ENCODE results near the gene CASP8AP2.
"Not testable (repeated sequence)": the region's sequence is repeated elsewhere in the genome, so short reads cannot be mapped to it uniquely, and the experiment has no call there.

CASP8AP2 gene

DNA sequence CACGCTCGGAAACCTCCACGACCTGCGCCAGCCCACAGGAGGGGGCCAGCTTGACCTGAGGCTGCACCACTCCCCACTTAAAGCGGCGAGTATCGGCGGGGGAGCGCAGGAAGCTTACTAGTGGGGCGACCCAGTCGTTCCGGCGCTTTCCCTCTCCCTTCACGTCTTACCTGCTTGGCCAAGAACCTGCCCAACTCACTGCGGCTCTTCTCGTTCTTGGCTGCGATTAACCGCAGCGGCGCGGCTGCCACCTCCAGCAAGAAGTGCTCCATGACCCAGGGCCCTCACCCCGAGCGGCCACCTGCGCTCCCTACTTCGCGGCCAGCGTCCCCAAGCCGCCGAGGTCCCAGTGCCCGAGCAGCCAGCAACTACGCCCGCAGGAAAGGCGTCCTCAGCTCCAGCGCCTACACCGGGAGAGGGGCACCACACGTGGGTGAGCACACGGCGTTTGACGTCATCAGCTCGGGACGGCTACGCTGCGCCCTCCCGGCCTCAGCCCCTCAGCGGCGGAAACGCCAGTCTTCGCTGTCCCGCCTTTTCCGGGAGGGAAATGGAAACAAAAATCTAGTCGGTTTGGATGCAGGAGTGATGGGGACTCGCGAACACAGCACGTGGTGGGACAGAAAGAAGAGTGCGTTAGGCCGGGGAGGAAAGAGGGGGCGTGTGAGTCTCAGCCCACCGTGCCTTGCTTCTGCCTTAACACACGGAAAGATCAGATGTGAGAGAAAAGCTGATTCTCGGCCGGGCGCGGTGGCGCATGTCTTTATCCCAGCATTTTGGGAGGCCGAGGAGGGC, 10.1 kb upstream of the CASP8AP2 start, which contains the start of gene MDN1:
Gene MDN1, minus strand, starts transcription at position 459 of the 795 bp plus-strand sequence. Its CDS starts 187 bp downstream, at position 272.
- peak; percentile 74 to 82 for DNase-seq (ENCODE audit: low read depth in 2 of 2)

DNA sequence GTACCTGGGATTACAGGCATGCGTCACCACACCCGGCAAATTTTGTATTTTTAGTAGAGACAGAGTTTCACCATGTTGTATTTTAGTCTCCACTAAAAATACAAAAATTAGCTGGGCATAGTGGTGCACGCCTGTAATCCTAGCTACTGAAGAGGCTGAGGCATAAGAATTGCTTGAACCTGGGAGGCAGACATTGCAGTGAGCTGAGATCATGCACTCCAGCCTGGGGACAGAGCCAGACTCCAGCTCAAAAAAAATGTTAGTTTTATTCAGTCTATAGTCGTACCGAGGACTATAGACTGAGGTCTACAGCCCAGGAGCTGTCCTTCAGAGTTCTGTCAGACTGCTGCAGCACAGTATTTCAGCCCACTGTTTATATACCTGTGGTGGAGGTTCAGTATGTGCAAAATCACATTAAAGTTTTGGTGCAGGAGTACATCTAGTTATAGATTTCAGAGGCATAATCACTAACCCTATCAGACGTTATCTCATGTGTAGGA, 3.6 kb upstream of the CASP8AP2 start:
- no peak for DNase-seq (ENCODE audit: low read depth in 2 of 2)

DNA sequence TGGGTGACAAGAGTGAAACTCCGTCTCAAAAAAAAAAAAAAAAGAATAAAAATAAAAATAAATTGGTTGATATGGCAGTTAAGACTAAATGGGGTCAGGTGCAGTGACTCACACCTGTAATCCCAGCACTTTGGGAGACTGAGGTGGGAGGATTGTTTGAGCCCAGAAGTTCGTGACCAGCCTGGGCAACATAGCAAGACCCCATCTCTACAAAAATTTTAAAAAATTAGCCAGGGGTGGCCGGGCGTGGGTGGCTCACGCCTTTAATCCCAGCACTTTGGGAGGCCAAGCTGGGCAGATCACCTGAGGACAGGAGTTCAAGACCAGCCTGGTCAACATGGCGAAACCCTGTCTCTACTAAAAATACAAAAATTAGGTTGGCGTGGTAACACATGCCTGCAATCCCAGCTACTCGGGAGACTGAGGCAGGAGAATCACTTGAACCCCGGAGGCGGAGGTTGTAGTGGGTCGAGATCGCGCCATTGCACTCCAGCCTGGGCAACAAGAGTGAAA, 1.1 kb upstream of the CASP8AP2 start:
- not testable (repeated sequence) for DNase-seq (ENCODE audit: low read depth in 2 of 2)

DNA sequence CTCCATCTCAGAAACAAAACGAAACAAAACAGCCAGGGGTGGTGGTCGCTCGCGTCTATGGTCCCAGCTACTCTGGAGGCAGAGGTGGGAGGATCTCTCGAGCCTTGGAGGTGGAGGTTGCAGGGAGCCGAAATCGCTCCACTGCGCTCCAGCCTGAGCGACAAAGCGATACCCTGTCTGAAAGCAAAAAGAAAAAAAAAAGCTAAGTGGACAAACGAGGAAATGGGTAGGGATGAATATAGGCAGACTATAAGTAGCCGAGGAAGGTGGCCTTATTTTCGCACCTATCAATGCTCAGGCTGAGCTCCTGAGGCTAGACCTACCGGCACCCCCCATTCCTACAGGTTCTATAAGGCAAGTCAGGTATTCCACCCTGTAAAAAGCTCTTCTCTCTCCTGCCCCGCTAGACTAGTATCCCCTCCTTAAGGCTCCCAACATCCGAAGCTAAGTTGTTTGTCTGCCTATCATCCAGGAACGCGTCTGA, 650 bp upstream of the CASP8AP2 start:
- DNase-seq (ENCODE audit: low read depth in 2 of 2), result no peak

DNA sequence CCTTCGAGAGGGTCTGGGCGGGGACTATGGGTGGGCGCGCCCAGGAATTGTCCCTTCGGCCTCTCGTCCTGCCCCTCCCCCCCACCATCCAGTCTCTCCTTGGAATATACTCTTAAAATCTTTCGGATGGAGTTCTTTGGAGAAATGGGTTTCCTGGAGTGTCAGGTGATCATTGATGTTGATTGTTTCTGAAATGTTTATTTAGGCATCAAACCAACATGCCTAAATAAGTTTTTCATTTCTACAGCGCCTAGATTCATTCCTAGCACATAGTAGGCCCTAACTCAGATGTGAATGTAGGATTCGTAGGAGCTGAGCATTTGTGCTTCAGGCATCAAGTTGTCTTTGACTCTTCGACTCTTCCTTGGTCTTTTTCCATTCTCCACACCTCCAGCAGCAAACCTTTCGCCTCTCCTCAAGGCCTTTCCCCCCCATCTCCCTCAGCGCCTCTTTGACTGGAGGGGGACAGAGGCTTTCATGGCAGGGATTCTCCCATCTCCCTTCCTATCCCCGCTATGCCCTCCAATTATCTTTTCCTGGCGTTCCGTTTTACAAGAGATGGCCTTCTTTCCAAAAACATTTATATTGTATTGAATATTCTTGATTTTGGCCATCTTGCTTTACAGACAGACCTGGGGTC, 610 bp downstream of the CASP8AP2 start:
- DNase-seq (ENCODE audit: low read depth in 2 of 2), result no peak

DNA sequence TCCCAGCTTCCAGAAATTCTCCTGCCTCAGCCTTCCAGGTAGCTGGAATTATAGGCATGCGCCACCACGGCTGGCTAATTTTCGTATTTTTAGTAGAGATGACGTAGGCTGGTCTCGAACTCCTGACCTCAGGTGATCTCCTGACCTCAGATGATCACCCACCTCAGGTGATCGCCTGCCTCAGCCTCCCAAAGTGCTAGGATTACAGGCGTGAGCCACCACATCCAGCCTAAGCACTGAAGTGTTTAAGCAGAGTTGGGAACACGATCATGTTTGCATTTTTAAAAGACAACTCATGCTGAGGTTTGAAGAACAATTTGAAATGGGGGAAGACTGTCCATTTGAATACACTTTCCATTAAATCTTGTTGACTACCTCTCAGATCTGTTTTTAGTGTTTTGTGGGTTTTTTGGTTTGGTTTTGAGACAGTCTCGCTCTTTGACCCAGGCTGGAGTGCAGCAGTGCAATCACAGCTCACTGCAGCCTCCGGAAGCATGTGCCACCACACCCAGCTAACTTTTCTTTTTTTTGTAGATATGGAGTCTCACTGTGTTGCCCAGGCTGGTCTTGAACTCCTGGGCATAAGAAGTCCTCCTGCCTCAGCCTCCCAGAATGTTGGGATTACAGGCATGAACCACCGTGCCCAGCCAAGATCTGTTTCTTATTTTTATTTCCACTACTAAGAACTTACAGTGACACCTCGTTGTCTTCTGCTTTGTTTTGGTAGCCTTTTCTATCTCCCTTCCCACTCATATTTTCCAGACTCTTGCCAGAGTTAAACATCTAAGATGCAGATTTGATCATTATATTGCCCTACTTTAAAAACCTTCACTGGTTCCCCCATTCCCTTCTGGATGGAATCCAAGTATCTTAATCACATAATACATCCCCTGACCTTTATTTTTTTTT, 5.5 kb downstream of the CASP8AP2 start:
- DNase-seq (ENCODE audit: low read depth in 2 of 2), result no peak

DNA sequence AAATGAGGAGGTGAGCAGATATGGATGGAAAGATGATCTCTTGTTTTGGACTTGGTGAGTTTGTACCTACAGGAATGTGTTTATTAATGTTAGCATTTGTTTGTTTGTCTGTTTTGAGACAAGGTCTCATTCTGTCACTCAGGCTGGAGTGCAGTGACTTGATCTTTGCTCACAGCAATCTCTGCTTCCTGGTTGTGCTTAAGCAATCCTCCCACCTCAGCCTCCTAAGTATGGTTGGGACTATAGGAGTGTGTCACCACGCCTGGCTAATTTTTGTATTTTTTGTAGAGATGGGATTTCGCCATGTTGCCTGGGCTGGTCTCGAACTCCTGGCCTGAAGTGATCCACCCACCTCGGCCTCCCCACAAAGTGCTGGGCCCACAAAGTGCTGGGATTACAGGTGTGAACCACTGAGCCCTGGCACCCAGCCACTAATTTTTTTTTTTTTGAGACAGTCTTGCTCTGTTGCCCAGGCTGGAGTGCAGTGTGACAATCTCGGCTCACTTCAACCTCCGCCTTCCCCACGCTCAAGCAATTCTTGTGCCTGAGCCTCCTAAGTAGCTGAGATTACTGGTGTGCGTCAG, 7.1 kb downstream of the CASP8AP2 start:
- DNase-seq (ENCODE audit: low read depth in 2 of 2), result no peak

DNA sequence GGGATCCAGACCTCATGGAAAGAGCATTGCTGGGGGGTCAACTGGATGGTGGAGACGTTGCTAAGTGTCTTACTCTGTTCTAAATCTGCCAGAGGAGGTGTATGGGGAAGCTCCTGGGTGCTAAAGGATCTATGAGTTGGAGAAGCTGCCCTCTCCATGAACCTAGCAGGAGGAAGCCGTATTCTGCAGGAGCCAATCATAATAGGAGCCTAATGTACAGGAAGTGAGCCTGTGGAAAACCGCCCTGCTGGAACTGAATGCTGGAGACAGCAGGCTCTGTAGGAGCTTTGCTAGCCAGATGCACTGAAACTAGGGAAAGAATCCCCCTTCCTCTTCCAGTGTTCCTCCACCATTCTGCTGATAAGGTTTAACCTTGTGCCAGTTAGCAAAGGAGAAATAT, 10.9 kb downstream of the CASP8AP2 start:
- no peak for DNase-seq (ENCODE audit: low read depth in 2 of 2)

DNA sequence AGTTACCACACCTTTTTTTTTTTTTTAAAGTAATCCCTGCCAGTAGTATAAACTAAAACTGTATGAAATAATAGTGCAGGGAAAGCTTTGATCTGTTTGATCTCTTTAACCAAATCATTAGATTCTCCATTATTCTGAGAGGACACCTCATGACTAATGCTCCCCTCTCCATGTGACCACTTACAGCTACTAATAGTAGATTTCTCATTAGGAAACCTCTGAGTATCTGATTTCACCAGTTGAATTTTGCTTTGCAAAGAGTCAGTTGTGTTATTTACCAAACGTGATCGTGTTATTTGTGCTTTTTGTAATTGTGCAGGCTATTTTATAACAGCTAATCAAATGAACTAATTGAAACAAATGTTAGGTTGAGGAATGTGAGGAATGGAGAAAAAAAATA, 12.5 kb downstream of the CASP8AP2 start:
- DNase-seq (ENCODE audit: low read depth in 2 of 2), result no peak

DNA sequence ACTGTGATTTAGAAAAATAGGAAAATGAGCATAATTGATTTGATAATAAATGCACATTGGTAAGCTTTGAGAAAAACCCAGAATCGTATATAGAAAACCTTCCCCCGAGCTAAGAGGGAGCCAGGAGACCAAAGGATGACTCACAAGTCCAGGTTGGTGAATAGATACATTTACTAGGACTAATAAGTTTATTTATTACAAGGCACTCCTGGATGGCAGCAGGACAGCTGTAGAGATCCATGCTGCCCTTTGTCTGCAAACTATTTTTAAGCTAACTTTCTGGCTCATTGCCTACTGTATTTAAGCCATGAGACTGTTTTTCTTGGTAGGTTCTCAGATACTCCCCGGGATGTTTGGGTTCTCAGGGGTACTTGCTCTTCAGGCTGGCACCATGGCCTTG, 13.4 kb downstream of the CASP8AP2 start:
- DNase-seq (ENCODE audit: low read depth in 2 of 2), result no peak

DNA sequence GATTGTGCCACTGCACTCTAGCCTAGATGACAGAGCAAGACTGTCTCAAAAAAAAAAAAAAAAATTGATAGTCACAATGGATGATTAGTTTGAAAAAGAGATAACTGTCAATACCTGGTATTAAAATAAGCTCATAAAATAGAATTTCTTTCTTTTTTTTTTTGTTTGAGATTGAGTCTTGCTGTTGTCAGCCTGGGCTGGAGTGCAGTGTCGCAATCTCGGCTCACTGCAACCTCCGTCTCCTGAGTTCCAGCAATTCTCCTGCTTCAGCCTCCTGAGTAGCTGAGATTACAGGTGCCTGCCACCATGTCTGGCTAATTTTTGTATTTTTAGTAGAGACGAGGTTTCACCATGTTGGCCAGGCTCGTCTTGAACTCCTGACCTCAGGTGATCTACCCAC, 17.8 kb downstream of the CASP8AP2 start:
- not testable (repeated sequence) for DNase-seq (ENCODE audit: low read depth in 2 of 2)

DNA sequence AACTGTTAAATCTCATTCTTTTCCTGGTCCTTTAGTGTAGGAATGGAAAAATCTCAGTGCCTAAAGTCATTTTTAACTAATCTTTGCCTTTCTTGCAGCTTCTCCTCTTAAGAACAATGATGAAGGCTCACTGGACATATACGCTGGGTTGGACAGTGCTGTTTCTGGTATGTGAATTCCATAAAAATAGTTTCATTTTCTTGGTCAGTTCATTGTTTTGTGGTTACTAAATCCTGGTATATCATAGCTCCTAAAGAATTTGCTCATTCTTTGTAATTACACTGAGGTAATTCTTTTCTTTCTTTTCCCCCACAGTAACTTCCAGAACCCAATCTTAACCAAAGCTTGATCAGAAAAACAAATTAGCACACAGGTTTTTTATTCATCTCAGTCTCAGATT, 23.4 kb downstream of the CASP8AP2 start:
- DNase-seq (ENCODE audit: low read depth in 2 of 2), result no peak

DNA sequence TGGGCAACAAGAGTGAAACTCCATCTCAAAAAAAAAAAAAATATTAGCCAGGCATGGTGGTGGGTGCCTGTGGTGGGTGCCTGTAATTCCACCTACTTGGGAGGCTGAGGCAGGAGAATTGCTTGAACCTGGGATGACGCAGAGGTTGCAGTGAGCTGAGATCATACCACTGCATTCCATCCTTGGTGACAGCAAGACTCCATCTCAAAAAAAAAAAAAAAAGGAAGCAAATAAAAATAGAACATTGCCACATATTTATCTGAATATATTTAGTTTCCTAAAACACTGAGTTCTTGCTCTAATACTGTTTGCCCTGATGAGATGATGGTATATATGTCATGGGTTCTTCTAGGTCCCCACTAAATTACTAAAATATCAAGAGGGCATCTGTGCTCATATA, 28.4 kb downstream of the CASP8AP2 start:
- DNase-seq (ENCODE audit: low read depth in 2 of 2), result no peak

DNA sequence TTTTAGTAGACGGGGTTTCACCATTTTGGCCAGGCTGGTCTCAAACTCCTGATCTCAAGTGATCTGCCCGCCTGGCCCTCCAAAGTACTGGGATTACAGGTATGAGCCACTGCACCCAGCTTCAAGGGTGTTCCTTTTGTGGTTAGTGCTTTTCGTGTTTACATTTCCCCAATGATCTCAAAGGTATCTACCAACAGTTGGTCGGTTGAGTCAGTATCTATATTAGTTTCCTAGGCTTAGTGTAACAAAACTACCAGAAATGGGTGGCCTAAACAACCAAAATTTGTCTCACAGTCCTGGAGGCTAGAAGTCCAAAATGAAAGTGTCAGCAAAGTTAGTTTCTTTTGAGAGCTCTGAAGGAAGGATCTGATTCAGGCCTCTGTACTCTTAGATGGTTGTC, 30.1 kb downstream of the CASP8AP2 start:
- no peak for DNase-seq (ENCODE audit: low read depth in 2 of 2)

DNA sequence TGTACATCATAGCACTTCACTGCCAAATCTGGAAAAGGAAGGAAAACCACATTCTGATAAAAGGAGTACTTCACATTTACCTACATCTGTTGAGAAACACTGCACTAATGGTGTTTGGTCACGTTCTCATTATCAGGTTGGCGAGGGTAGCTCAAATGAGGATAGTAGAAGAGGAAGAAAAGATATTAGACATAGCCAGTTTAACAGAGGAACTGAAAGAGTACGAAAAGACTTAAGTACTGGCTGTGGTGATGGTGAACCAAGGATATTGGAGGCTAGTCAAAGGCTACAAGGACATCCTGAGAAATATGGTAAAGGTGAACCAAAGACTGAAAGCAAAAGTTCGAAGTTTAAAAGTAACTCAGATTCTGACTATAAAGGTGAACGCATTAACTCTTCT, 32.6 kb downstream of the CASP8AP2 start:
- DNase-seq (ENCODE audit: low read depth in 2 of 2), result no peak

DNA sequence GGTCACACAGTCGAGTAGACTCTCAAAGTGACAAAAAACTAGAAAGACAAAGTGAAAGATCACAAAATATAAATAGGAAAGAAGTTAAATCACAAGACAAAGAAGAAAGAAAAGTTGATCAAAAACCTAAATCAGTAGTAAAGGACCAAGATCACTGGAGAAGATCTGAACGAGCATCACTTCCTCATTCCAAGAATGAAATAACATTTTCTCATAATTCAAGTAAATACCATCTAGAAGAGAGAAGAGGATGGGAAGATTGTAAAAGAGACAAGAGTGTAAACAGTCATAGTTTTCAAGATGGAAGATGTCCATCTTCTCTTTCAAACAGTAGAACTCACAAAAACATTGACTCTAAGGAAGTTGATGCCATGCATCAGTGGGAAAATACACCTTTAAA, 33.0 kb downstream of the CASP8AP2 start:
- no peak for DNase-seq (ENCODE audit: low read depth in 2 of 2)

DNA sequence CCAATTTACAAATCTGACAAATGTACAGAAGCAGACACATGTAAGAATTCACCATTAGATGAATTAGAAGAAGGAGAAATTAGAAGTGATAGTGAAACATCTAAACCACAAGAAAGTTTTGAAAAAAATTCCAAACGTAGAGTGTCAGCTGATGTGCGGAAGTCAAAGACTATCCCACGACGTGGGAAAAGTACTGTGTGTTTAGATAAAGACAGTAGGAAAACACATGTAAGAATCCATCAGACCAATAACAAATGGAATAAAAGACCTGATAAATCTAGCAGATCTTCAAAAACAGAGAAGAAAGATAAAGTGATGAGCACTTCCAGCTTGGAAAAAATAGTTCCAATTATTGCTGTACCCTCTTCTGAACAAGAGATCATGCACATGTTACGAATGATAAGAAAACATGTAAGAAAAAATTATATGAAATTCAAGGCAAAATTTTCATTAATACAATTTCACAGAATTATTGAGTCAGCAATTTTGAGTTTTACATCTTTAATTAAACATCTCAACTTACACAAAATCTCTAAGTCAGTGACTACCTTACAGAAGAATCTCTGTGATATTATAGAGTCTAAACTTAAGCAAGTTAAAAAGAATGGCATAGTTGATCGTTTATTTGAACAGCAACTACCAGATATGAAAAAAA, 36.5 kb downstream of the CASP8AP2 start:
- no peak for DNase-seq (ENCODE audit: low read depth in 2 of 2)

DNA sequence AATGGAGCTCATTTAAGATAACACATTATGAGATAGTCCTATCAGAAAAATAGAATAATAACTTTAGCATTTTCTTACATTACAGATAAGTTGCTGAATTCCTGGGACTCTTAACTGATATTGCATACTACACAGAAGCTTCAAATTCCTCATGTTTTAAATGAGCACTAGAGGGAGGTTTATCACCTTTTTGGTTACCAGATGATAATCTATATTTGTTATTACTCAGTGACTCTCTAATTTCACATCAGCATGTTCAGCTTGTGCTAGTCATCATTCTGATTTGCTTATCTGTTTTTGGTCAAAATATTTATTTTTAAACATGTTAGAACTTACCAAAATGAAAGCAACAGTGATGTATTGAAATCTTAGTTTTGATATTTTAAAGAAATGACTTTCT, 44.0 kb downstream of the CASP8AP2 start:
- no peak for DNase-seq (ENCODE audit: low read depth in 2 of 2)

DNA sequence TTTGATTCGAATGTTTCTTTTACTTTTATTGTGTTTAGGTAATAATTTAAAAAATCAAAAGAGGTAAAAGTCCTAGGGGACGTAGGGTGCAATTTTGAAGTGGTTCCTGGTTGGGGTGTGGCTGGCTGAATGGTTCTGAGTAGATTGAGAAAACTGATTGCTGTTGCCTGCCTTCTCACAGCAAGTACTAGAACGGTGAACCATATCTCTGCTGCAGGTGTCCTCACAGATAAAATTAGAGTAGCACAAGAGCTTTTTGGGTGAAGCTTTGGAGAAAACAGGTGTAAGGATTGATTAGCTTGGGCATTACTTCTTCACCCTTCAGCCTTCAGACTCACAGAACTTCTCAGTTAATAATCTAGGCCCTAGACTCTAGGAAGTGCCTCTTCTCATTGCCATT, 44.8 kb downstream of the CASP8AP2 start:
- no peak for DNase-seq (ENCODE audit: low read depth in 2 of 2)

DNA sequence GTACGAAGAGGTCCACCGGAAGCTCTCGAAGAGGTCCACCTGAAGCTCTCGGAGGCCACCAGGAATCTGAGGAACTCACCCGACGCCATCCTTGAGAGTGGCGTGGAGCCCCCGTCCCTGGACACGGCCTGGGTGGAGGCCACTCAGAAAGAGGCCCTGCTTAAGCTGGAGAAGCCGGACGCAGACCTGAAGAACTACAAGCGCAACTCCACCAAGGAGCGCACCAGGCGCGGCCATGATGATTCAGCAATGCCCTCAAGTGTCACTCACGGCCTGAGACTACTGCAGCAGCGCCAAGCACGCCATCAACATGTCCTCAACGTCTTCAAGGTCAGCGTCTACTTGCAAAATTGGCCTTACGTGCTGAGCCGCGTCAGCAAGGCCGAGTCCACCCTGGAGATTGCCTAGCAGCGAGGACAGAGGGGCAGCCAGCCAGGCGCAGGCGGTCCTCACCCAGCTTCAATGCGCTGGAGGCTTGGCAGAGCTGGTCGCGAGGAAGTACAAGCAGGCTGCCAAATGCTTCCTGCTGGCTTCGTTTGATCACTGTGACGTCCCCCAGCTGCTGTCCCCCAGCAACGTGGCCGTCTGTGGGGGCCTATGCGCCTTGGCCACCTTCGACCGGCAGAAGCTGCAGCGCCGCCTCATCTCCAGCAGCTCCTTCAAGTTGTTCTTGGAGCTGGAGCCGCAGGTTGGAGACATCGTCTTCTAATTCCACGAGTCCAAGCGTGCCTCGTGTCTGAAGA, 56.9 kb downstream of the CASP8AP2 start:
- no peak for DNase-seq (ENCODE audit: low read depth in 2 of 2)
